Body of pancreas (tissue), 4 donors: ENCODE data around the gene DNM2. TPM values are rescaled to one million over a fixed set of nuclear protein-coding genes. Genes with fewer than 3 reads are reported as not detected.

ENCODE experiments used
- ATAC-seq: fragments of 150-250 bp; one replicate; pipeline ENCODE4 v1.9.1; 2016
- DNase-seq, 4 donors: peaks; one replicate each; pipeline ENCODE4 v3.0.0-alpha.2; 2019
- H3K27ac ChIP-seq, 4 donors: fragments of 200-600 bp; sonication (generic); 1 replicate in 3 of 4; 2 replicates in 1 of 4; pipeline versions ENCODE4 v1.5.1 to v1.6.1; 2016 to 2019; ENCODE audit warnings: mild to moderate bottlenecking in 1 of 4, mixed read lengths in 1 of 4, moderate library complexity in 1 of 4
- H3K27me3 ChIP-seq, 2 donors: fragments of 200-600 bp; sonication (generic); one replicate each; pipeline ENCODE4 v1.6.0; 2016; ENCODE audit warnings: mild to moderate bottlenecking in 1 of 2
- H3K36me3 ChIP-seq, 2 donors: fragments of 200-600 bp; sonication (generic); replicated peaks in 1 of 2; 2 replicates each; pipeline ENCODE4 v1.5.1; 2016; ENCODE audit warnings: low read depth in 2 of 2; ENCODE audit not compliant: insufficient read depth in 1 of 2
- H3K4me1 ChIP-seq: fragments of 200-600 bp; sonication (generic); one replicate; pipeline ENCODE4 v1.6.0; 2016
- H3K4me3 ChIP-seq, 2 donors: fragments of 200-600 bp; sonication (generic); 1 replicate in 1 of 2; 2 replicates in 1 of 2; pipeline ENCODE4 v1.5.1; 2016 to 2019
- H3K9me3 ChIP-seq, 3 donors: fragments of 200-600 bp; sonication (generic); 1 replicate in 2 of 3; 2 replicates in 1 of 3; pipeline ENCODE4 v1.5.1; 2016
- CTCF ChIP-seq, 7 experiments: fragments of 450-650 bp in 4 of 7; fragments of 200-600 bp in 3 of 7; sonication (generic) in 3 of 7; IDR thresholded peaks; one replicate each; pipeline ENCODE4 v1.5.1; 2016 to 2019; ENCODE audit warnings: antibody characterized with exemption in 7 of 7
- POLR2A ChIP-seq, 3 donors: fragments of 450-650 bp; IDR thresholded peaks; one replicate each; pipeline ENCODE4 v1.6.1; 2016; ENCODE audit warnings: antibody characterized with exemption in 3 of 3, mild to moderate bottlenecking in 2 of 3
- WGBS, 2 donors: methylation state at CpG; one replicate each; pipeline ENCODE4 v1.1.5; 2017; 5-methylcytosine and 5-hydroxymethylcytosine counted together
- intact Hi-C: fragments of 100-400 bp; cut with DNase I; formaldehyde crosslinking; loops from one replicate; pipeline ENCODE4 v1.15.1; 2023
- total RNA-seq, 2 donors: library from RNA; depleted of rRNA; stranded (reverse); fragments of >200 nt; gene quantifications; one replicate each; pipeline ENCODE4 v1.1.0, GENCODE V29; 2016

Gene DNM2
- total RNA-seq, 2 donors from 2014 or later = 98.6 to 158 TPM

DNA sequence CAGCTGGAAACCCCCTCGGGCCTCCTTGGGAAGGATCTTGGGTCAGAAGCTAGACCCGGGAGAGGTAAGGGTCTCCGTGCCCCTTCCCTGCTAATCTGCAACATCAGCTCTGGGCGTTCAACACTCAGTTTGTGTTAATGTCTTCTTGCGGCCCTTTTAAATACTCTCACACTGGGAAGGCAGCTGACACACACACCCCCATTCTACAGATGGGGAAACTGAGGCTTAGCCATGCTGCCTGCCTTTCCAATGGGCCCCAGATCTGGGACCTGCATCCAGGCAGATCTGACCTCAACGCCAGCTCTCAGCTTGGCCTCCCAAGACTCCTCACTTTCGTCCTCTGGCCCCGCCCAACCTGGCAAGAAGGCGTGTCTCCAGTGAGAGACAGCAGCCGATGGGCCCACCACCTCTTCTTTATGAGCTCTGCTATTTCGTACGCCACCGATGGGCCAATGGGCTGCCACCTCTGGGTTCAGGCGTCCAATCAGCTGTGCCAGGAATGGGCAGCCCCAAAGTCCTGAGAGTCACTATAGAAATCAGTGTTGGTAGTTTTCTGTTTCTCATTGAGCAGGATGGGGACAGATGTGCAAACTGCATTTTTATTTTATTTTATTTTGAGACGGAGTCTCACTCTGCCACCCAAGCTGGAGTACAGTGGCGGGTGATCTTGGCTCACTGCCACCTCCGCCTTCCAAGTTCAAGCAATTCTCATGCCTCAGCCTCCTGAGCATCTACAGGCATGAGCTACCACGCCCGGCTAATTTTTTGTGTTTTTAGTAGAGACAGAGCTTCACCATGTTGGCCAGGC is 43.8 kb downstream of the DNM2 start:
- Histone ChIP-seq H3K27ac (peak overlapping the region in 1 of 4 donors; percentile 71), H3K4me3 (no peak overlapping the region), H3K27me3 (no peaks in the 10 kb centered on the region), H3K4me1 (peaks cover 43% of the 10 kb centered on the region), H3K36me3 (peaks cover 0 to 2% of the 10 kb centered on the region in 2 donors), H3K9me3 (no peaks in the 10 kb centered on the region)
- ATAC-seq (no peak), DNase-seq (peak in 1 of 4 donors; percentile 49)
- TF ChIP-seq POLR2A (IDR thresholded peaks at IDR 0.05) (no peak), CTCF (IDR thresholded peaks at IDR 0.05) (no peak)
- 88% methylated on average over 19 of the region's 19 CpGs for WGBS, 2 donors
- intact Hi-C loops = loop anchor here (10.0 kb wide), 1 partner anchor 47 kb away; the partner anchor contains the start of gene DNM2

- Histone ChIP-seq H3K9me3 (no peaks in the 10 kb centered on the region), H3K27ac (peak overlapping the region in 2 of 4 donors; percentile 71 to 75), H3K36me3 (peaks cover 0 to 2% of the 10 kb centered on the region in 2 donors), H3K4me3 (no peak overlapping the region), H3K27me3 (no peaks in the 10 kb centered on the region), H3K4me1 (peaks cover 53% of the 10 kb centered on the region)
- WGBS, 2 donors = 83 to 93% methylated on average over 1 of the region's 1 CpG
- DNase-seq (no peak), ATAC-seq (no peak)
- intact Hi-C loops = loop anchor here (10.0 kb wide), 1 partner anchor 48 kb away; the partner anchor contains the start of gene DNM2
- TF ChIP-seq POLR2A (IDR thresholded peaks at IDR 0.05) = no peak
- TF ChIP-seq CTCF (IDR thresholded peaks at IDR 0.05) = no peak
These were observed 44.8 kb downstream of the DNM2 start for GRCh38 chr19:10762656-10763055.

- no peak for DNase-seq
- peak overlapping the region; percentile 34 to 75 (median 66) for H3K27ac ChIP-seq
- 70 to 93% methylated on average over 2 to 5 of the region's 5 CpGs for WGBS, 2 donors
These were observed 45.5 kb downstream of the DNM2 start for GRCh38 chr19:10763411-10763810.

GRCh38 chr19:10763828-10764339 is 46.0 kb downstream of the DNM2 start:
- Histone ChIP-seq H3K36me3 (peaks cover 0 to 2% of the 10 kb centered on the region in 2 donors), H3K4me1 (peaks cover 65% of the 10 kb centered on the region)
- no peak for ATAC-seq

More at GRCh38 chr19:10763411-10763810, 45.5 kb downstream of the DNM2 start:
- ATAC-seq = no peak
- Histone ChIP-seq H3K27me3 (no peaks in the 10 kb centered on the region), H3K9me3 (no peaks in the 10 kb centered on the region), H3K4me3 (no peak overlapping the region), H3K36me3 (peaks cover 0 to 2% of the 10 kb centered on the region in 2 donors), H3K4me1 (peaks cover 61% of the 10 kb centered on the region)
- TF ChIP-seq POLR2A (IDR thresholded peaks at IDR 0.05) (no peak), CTCF (IDR thresholded peaks at IDR 0.05) (no peak)
- intact Hi-C loops = loop anchor here (10.0 kb wide), 1 partner anchor 49 kb away; the partner anchor contains the start of gene DNM2

More at GRCh38 chr19:10763828-10764339, 46.0 kb downstream of the DNM2 start:
- no peak for DNase-seq
- Histone ChIP-seq H3K27ac (peak overlapping the region; percentile 34 to 75 (median 66)), H3K4me3 (no peak overlapping the region), H3K27me3 (no peaks in the 10 kb centered on the region), H3K9me3 (no peaks in the 10 kb centered on the region)
- intact Hi-C loops = loop anchor here (10.0 kb wide), 1 partner anchor 49 kb away; the partner anchor contains the start of gene DNM2
- WGBS, 2 donors = 64 to 74% methylated on average over 8 to 11 of the region's 11 CpGs
- no peak for TF ChIP-seq POLR2A (IDR thresholded peaks at IDR 0.05)
- TF ChIP-seq CTCF (IDR thresholded peaks at IDR 0.05) = no peak
